ENCODE data around the gene KIF26B.
A peak's percentile ranks its signal among the peaks of the same experiment; 100 is the strongest.

Gene KIF26B

GRCh38 chr1:245503548-245503947 is 348.8 kb downstream of the KIF26B start:
- H3K9me3 ChIP-seq (ENCODE audit: control insufficient read depth, low read length), result no peaks in the 10 kb centered on the region
- H3K4me1 ChIP-seq (ENCODE audit: control insufficient read depth, insufficient read depth, low read length), result no peaks in the 10 kb centered on the region
- no peak overlapping the region for H3K9ac ChIP-seq (ENCODE audit: low read length)
- H3K4me3 ChIP-seq (ENCODE audit: low read length), result no peak overlapping the region
- DNase-seq (ENCODE audit: low read depth), result no peak
- H3K27me3 ChIP-seq (replicated peaks; ENCODE audit: control insufficient read depth, insufficient read depth, low read length), result no peaks in the 10 kb centered on the region
- no peaks in the 10 kb centered on the region for H3K36me3 ChIP-seq (ENCODE audit: control insufficient read depth, insufficient read depth, low read length, severe bottlenecking)

DNA sequence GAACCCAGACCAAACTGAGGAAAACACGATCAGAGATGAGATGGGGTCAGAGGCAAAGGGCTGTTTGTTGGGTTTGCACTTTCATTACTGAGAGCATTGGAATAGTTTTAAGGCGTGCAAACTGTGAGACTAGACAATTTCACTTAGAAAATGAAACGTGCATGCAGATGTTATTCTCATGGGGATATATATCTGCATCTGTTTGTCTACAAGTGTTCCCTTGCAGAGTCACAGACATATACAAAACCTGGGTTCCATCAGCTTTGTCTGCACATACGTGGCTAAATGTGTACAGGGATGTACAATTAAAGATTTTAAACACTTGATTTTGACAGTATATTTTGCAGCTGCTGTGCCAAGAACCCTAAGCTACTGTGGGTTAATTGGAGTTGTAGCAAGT is 355.4 kb downstream of the KIF26B start:
- Histone ChIP-seq H3K36me3 (ENCODE audit: control insufficient read depth, insufficient read depth, low read length, severe bottlenecking) (no peaks in the 10 kb centered on the region), H3K4me1 (ENCODE audit: control insufficient read depth, insufficient read depth, low read length) (peaks cover 5% of the 10 kb centered on the region)
- no peak for DNase-seq (ENCODE audit: low read depth)

DNA sequence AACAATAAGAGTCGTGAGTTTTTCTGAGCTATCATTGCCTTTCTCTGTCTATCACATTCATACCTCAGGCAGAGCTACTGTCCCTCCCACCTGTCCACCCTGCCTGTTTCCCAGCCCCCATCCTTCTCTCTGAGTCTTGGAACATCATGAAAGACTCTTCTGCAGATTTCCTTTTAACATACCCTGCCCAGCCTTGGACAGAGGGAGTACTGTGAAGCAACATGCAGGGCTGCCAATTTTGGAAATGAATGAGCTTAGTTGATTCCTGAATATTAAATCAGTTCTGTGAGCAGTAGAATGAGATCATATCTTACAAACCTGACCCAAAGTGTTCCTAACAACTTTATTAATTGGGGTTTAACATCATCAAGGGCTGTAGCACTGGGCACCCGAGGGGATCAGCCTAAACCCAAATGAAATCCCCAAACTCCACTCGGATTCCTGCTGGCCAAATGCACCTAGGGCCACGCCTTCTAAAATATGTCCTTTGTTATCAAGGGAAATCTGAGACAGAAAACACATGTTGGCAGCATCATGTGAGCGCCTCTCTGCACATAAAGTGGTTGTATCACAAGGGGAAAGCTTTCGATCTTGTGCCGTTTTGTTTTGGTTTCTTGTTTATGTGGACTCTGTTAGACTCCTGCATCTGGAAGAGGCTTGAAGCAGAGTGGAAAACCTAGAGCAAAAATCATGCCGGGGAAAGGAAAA is 357.6 kb downstream of the KIF26B start:
- DNase-seq (ENCODE audit: low read depth), result peak; percentile 46
- Histone ChIP-seq H3K9me3 (ENCODE audit: control insufficient read depth, low read length) (no peaks in the 10 kb centered on the region), H3K4me1 (ENCODE audit: control insufficient read depth, insufficient read depth, low read length) (peaks cover 5% of the 10 kb centered on the region), H3K4me3 (ENCODE audit: low read length) (peak overlapping the region; percentile 69), H3K36me3 (ENCODE audit: control insufficient read depth, insufficient read depth, low read length, severe bottlenecking) (no peaks in the 10 kb centered on the region), H3K27me3 (replicated peaks; ENCODE audit: control insufficient read depth, insufficient read depth, low read length) (peaks cover 11% of the 10 kb centered on the region), H3K9ac (ENCODE audit: low read length) (peak overlapping the region; percentile 24)

More for the DNA sequence above, 355.4 kb downstream of the KIF26B start:
- peaks cover 11% of the 10 kb centered on the region for H3K27me3 ChIP-seq (replicated peaks; ENCODE audit: control insufficient read depth, insufficient read depth, low read length)
- H3K4me3 ChIP-seq (ENCODE audit: low read length), result no peak overlapping the region
- no peak overlapping the region for H3K9ac ChIP-seq (ENCODE audit: low read length)
- H3K9me3 ChIP-seq (ENCODE audit: control insufficient read depth, low read length), result no peaks in the 10 kb centered on the region

GRCh38 chr1:245512980-245513578 is 358.3 kb downstream of the KIF26B start:
- H3K9ac ChIP-seq (ENCODE audit: low read length), result peak overlapping the region; percentile 24
- H3K4me3 ChIP-seq (ENCODE audit: low read length), result peak overlapping the region; percentile 69
- H3K4me1 ChIP-seq (ENCODE audit: control insufficient read depth, insufficient read depth, low read length), result peaks cover 5% of the 10 kb centered on the region
- H3K27me3 ChIP-seq (replicated peaks; ENCODE audit: control insufficient read depth, insufficient read depth, low read length), result peaks cover 11% of the 10 kb centered on the region
- no peaks in the 10 kb centered on the region for H3K9me3 ChIP-seq (ENCODE audit: control insufficient read depth, low read length)
- H3K36me3 ChIP-seq (ENCODE audit: control insufficient read depth, insufficient read depth, low read length, severe bottlenecking), result no peaks in the 10 kb centered on the region
- DNase-seq (ENCODE audit: low read depth), result peak; percentile 27

DNA sequence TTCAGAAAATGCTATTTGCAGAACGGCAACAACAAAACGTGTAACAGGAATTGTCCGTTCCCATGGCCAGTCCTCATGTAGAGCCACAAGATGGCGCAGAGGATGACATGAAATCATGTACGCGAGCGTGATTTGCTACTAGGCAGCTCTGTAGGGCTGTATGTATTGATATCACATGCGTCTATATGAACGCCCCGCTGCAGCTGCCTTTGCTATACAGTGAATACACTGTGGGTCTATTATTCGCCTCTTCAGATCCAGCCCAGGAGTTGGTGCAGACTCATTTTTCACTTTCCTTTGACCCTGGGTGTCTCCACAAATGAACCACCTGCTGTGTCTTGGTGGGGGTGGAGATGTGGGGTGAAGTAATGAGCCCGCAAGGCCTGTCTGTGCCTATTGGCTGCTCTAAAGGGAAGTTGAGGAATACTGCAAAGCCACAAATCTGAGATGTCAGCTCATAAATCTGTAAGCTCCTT is 361.5 kb downstream of the KIF26B start:
- H3K4me1 ChIP-seq (ENCODE audit: control insufficient read depth, insufficient read depth, low read length), result peaks cover 5% of the 10 kb centered on the region
- H3K4me3 ChIP-seq (ENCODE audit: low read length), result no peak overlapping the region
- no peak for DNase-seq (ENCODE audit: low read depth)
- H3K36me3 ChIP-seq (ENCODE audit: control insufficient read depth, insufficient read depth, low read length, severe bottlenecking), result no peaks in the 10 kb centered on the region
- no peak overlapping the region for H3K9ac ChIP-seq (ENCODE audit: low read length)
- H3K9me3 ChIP-seq (ENCODE audit: control insufficient read depth, low read length), result no peaks in the 10 kb centered on the region
- no peaks in the 10 kb centered on the region for H3K27me3 ChIP-seq (replicated peaks; ENCODE audit: control insufficient read depth, insufficient read depth, low read length)

DNA sequence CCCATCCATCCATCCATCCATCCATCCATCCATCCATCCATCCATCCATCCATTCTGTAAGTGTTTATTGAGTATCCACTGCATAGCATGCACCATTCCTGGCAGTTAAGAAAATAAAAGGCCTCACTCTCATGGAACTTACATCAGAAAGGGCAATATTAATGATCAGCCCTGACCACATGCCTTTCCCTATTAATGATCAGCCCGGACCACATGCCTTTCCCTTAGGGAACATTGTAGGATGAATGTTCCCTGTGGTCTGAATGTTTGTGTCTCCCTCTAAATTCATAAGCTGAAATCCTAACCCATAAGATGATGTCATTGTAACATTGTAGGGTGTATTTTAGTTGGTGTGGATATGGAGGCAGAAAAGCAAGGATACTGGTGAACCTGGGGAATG is 365.8 kb downstream of the KIF26B start:
- Histone ChIP-seq H3K9ac (ENCODE audit: low read length) (no peak overlapping the region), H3K4me1 (ENCODE audit: control insufficient read depth, insufficient read depth, low read length) (no peaks in the 10 kb centered on the region), H3K27me3 (replicated peaks; ENCODE audit: control insufficient read depth, insufficient read depth, low read length) (no peaks in the 10 kb centered on the region), H3K9me3 (ENCODE audit: control insufficient read depth, low read length) (no peaks in the 10 kb centered on the region), H3K4me3 (ENCODE audit: low read length) (no peak overlapping the region), H3K36me3 (ENCODE audit: control insufficient read depth, insufficient read depth, low read length, severe bottlenecking) (no peaks in the 10 kb centered on the region)
- DNase-seq (ENCODE audit: low read depth), result no peak

GRCh38 chr1:245526141-245526540 is 371.4 kb downstream of the KIF26B start:
- Histone ChIP-seq H3K4me3 (ENCODE audit: low read length) (no peak overlapping the region), H3K27me3 (replicated peaks; ENCODE audit: control insufficient read depth, insufficient read depth, low read length) (no peaks in the 10 kb centered on the region), H3K36me3 (ENCODE audit: control insufficient read depth, insufficient read depth, low read length, severe bottlenecking) (no peaks in the 10 kb centered on the region), H3K9me3 (ENCODE audit: control insufficient read depth, low read length) (no peaks in the 10 kb centered on the region), H3K9ac (ENCODE audit: low read length) (no peak overlapping the region), H3K4me1 (ENCODE audit: control insufficient read depth, insufficient read depth, low read length) (no peaks in the 10 kb centered on the region)
- DNase-seq (ENCODE audit: low read depth), result no peak

DNA sequence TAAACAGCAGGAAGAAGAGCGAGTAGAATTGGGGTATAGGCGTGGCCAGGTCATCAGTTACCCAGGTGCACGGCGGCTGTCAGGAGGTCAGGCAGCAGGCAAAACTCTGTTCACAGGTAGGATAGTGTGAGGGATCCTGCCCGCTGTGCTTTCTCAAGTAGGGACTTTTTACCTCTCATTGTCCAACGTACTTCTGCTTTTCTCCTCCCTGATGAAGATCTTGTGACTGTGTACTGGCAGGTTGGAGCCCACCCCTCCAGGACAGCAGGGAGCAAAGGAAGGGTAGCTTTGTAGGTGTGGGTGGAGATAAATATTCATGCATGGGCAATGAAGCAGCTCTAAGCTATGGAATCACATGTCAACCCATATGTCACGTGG is 373.5 kb downstream of the KIF26B start:
- no peak for DNase-seq (ENCODE audit: low read depth)
- H3K4me3 ChIP-seq (ENCODE audit: low read length), result no peak overlapping the region
- no peaks in the 10 kb centered on the region for H3K4me1 ChIP-seq (ENCODE audit: control insufficient read depth, insufficient read depth, low read length)
- no peaks in the 10 kb centered on the region for H3K27me3 ChIP-seq (replicated peaks; ENCODE audit: control insufficient read depth, insufficient read depth, low read length)
- no peak overlapping the region for H3K9ac ChIP-seq (ENCODE audit: low read length)
- H3K9me3 ChIP-seq (ENCODE audit: control insufficient read depth, low read length), result no peaks in the 10 kb centered on the region
- no peaks in the 10 kb centered on the region for H3K36me3 ChIP-seq (ENCODE audit: control insufficient read depth, insufficient read depth, low read length, severe bottlenecking)

DNA sequence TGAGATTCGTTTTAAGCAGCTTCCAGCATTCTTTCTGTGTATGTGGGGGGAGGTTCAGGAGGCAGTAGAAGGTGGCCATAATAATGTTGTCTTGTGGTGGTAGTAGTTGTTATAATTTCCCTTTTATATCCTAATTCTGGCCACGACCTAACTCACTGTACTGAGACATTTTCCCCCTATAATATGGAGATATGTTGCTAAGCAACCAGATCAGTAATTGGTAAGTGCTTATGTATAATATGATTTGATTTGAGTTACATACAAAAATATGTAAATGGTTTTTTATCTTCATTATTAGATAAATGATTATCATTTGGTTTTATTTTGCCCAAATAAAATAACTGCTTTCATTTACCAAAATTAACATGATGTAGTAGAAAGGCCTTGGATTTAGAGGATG is 376.2 kb downstream of the KIF26B start:
- no peaks in the 10 kb centered on the region for H3K36me3 ChIP-seq (ENCODE audit: control insufficient read depth, insufficient read depth, low read length, severe bottlenecking)
- no peak overlapping the region for H3K9ac ChIP-seq (ENCODE audit: low read length)
- no peaks in the 10 kb centered on the region for H3K9me3 ChIP-seq (ENCODE audit: control insufficient read depth, low read length)
- no peak overlapping the region for H3K4me3 ChIP-seq (ENCODE audit: low read length)
- H3K27me3 ChIP-seq (replicated peaks; ENCODE audit: control insufficient read depth, insufficient read depth, low read length), result no peaks in the 10 kb centered on the region
- no peaks in the 10 kb centered on the region for H3K4me1 ChIP-seq (ENCODE audit: control insufficient read depth, insufficient read depth, low read length)
- no peak for DNase-seq (ENCODE audit: low read depth)

GRCh38 chr1:245537992-245538391 is 383.2 kb downstream of the KIF26B start:
- no peaks in the 10 kb centered on the region for H3K9me3 ChIP-seq (ENCODE audit: control insufficient read depth, low read length)
- no peak overlapping the region for H3K4me3 ChIP-seq (ENCODE audit: low read length)
- H3K4me1 ChIP-seq (ENCODE audit: control insufficient read depth, insufficient read depth, low read length), result no peaks in the 10 kb centered on the region
- no peak overlapping the region for H3K9ac ChIP-seq (ENCODE audit: low read length)
- no peaks in the 10 kb centered on the region for H3K36me3 ChIP-seq (ENCODE audit: control insufficient read depth, insufficient read depth, low read length, severe bottlenecking)
- H3K27me3 ChIP-seq (replicated peaks; ENCODE audit: control insufficient read depth, insufficient read depth, low read length), result no peaks in the 10 kb centered on the region
- DNase-seq (ENCODE audit: low read depth), result peak; percentile 3

DNA sequence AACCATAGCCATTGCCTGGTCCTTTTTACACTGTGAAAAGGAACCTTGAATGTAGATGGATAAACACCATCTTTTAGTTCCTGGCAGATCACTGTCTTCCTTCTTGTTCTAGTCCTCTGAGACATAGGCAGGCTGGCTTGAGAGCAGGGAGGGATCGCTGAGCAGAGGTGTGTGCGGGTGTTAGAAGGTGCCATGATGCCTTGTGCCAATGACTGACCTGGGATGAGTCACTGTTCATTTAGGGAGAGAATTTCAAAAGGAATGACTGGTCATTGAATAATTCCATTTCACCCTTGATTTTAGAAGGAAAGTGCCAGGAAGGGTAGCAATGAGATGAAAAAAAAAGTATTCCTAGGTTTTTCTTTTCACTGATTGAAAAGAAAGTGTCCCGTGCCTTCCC is 383.9 kb downstream of the KIF26B start:
- no peak overlapping the region for H3K4me3 ChIP-seq (ENCODE audit: low read length)
- DNase-seq (ENCODE audit: low read depth), result no peak
- no peak overlapping the region for H3K9ac ChIP-seq (ENCODE audit: low read length)
- H3K36me3 ChIP-seq (ENCODE audit: control insufficient read depth, insufficient read depth, low read length, severe bottlenecking), result no peaks in the 10 kb centered on the region
- H3K27me3 ChIP-seq (replicated peaks; ENCODE audit: control insufficient read depth, insufficient read depth, low read length), result no peaks in the 10 kb centered on the region
- H3K9me3 ChIP-seq (ENCODE audit: control insufficient read depth, low read length), result no peaks in the 10 kb centered on the region
- H3K4me1 ChIP-seq (ENCODE audit: control insufficient read depth, insufficient read depth, low read length), result no peaks in the 10 kb centered on the region
